ENCODE results near the gene SLC17A7.

- TF ChIP-seq, protein P1, sequence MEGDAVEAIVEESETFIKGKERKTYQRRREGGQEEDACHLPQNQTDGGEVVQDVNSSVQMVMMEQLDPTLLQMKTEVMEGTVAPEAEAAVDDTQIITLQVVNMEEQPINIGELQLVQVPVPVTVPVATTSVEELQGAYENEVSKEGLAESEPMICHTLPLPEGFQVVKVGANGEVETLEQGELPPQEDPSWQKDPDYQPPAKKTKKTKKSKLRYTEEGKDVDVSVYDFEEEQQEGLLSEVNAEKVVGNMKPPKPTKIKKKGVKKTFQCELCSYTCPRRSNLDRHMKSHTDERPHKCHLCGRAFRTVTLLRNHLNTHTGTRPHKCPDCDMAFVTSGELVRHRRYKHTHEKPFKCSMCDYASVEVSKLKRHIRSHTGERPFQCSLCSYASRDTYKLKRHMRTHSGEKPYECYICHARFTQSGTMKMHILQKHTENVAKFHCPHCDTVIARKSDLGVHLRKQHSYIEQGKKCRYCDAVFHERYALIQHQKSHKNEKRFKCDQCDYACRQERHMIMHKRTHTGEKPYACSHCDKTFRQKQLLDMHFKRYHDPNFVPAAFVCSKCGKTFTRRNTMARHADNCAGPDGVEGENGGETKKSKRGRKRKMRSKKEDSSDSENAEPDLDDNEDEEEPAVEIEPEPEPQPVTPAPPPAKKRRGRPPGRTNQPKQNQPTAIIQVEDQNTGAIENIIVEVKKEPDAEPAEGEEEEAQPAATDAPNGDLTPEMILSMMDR (IDR thresholded peaks at IDR 0.05; ENCODE audit: low read depth, low read length, poor library complexity, severe bottlenecking), result no peak
- no peak for TF ChIP-seq EZH2phosphoT487 (IDR thresholded peaks at IDR 0.05; ENCODE audit: borderline replicate concordance, low read length)
These were observed 53.4 kb downstream of the SLC17A7 start, which contains the start of gene KASH5 for GRCh38 chr19:49387936-49388372.
